HepG2 (cell line): ENCODE results near the gene POLN. TPM values are rescaled to one million over a fixed set of nuclear protein-coding genes. Genes with fewer than 3 reads are reported as not detected.
A peak's percentile ranks its signal among the peaks of the same experiment; 100 is the strongest.

ENCODE experiments used
- ATAC-seq: fragments of 200-7000 bp; cut with Tn5 transposase; 3 replicates; pipeline ENCODE4 v1.9.1; 2020; ENCODE audit warnings: mild to moderate bottlenecking, moderate library complexity
- BruUV-seq: library from RNA; stranded (reverse); fragments of 400-500 nt; replicated peaks from 2 replicates; lab custom pipeline; 2021; lab: Mats Ljungman, UMichigan
- CTCF ChIA-PET: fragments of 300-600 bp; formaldehyde crosslinking; extraction: SDS; loops from one replicate; lab custom pipeline; 2021; ENCODE audit warnings: low total read pairs, inconsistent platforms, low intra/inter-chr PET ratio; lab: Yijun Ruan, JAX
- POLR2A ChIA-PET: fragments of 350-600 bp; sonication (Branson Sonifier 250); formaldehyde crosslinking; loops from one replicate; lab custom pipeline; 2020; ENCODE audit warnings: antibody characterized with exemption, inconsistent platforms; lab: Yijun Ruan, JAX
- DNase-seq: peaks from one replicate; pipeline ENCODE4 v3.0.0-alpha.2; 2015; ENCODE audit warnings: low spot score
- FAIRE-seq: peaks from 3 replicates; lab custom pipeline; 2011; peaks lifted over from hg19 to GRCh38; lab: Jason Lieb, UNC
- H2AFZ ChIP-seq: one replicate; pipeline ENCODE4 v1.6.1; 2011; ENCODE audit warnings: low read length, inconsistent platforms
- H3K27ac ChIP-seq: fragments of 300-600 bp; 3 replicates; pipeline ENCODE4 v1.8.0; 2011; ENCODE audit warnings: mixed run types, mild to moderate bottlenecking, mixed read lengths, low read length, inconsistent platforms; ENCODE audit not compliant: insufficient read depth; ENCODE audit errors: extremely low read length
- H3K27me3 ChIP-seq, 2 experiments: fragments of 200-600 bp in 1 of 2; 2 replicates in 1 of 2; 3 replicates in 1 of 2; pipeline versions ENCODE4 v1.6.0 to v1.8.0; 2011; ENCODE audit warnings: low read length in 2 of 2, mild to moderate bottlenecking in 2 of 2, moderate library complexity in 2 of 2, inconsistent platforms in 1 of 2; ENCODE audit not compliant: insufficient read depth in 2 of 2, control insufficient read depth in 1 of 2
- H3K36me3 ChIP-seq, 2 experiments: fragments of 200-600 bp in 1 of 2; replicated peaks in 1 of 2; 2 replicates in 1 of 2; 3 replicates in 1 of 2; pipeline versions ENCODE4 v1.5.1 to v1.8.0; 2011; ENCODE audit warnings: low read length in 2 of 2, inconsistent platforms in 1 of 2; ENCODE audit not compliant: insufficient read depth in 2 of 2, control insufficient read depth in 1 of 2
- H3K4me1 ChIP-seq: 2 replicates; pipeline ENCODE4 v1.5.1; 2012; ENCODE audit warnings: low read length, inconsistent platforms; ENCODE audit not compliant: insufficient read depth
- H3K4me2 ChIP-seq: 2 replicates; pipeline ENCODE4 v1.6.0; 2011; ENCODE audit warnings: low read depth, low read length, inconsistent platforms
- H3K4me3 ChIP-seq, 3 experiments: fragments of 200-600 bp in 1 of 3; sonication (generic), shearing (Covaris generic) in 1 of 3; replicated peaks in 1 of 3; 2 replicates each; pipeline ENCODE4 v1.5.1; 2011 to 2016; ENCODE audit warnings: low read length in 3 of 3, inconsistent platforms in 2 of 3, low read depth in 2 of 3, mild to moderate bottlenecking in 2 of 3, control low read depth in 1 of 3, mixed read lengths in 1 of 3; ENCODE audit not compliant: insufficient read depth in 1 of 3
- H3K79me2 ChIP-seq: one replicate; pipeline ENCODE4 v1.6.1; 2011; ENCODE audit warnings: low read length, inconsistent platforms; ENCODE audit not compliant: insufficient read depth
- H3K9ac ChIP-seq: 2 replicates; pipeline ENCODE4 v1.6.0; 2011; ENCODE audit warnings: mild to moderate bottlenecking, low read depth, low read length, inconsistent platforms; ENCODE audit not compliant: insufficient read depth
- H3K9me3 ChIP-seq: 2 replicates; pipeline ENCODE4 v1.5.1; 2012; ENCODE audit warnings: mild to moderate bottlenecking, low read length
- H4K20me1 ChIP-seq: 2 replicates; pipeline ENCODE4 v1.6.0; 2011; ENCODE audit warnings: inconsistent platforms, mild to moderate bottlenecking, low read length, moderate library complexity; ENCODE audit not compliant: insufficient read depth
- CCDC6 ChIP-seq: sonication (generic); formaldehyde crosslinking; IDR thresholded peaks from 2 replicates; pipeline ENCODE4 v1.8.1; 2022; ENCODE audit warnings: mild to moderate bottlenecking, missing genetic modification reagents, moderate library complexity
- FOXO4 ChIP-seq: sonication (generic); formaldehyde crosslinking; conservative IDR thresholded peaks from 2 replicates; pipeline ENCODE4 v1.8.1; 2023; ENCODE audit warnings: missing genetic modification reagents
- HNRNPL ChIP-seq: fragments of 200-400 bp; formaldehyde crosslinking; IDR thresholded peaks from 2 replicates; pipeline ENCODE4 v1.6.1; 2017; ENCODE audit warnings: mild to moderate bottlenecking, low read depth, low read length
- HOXA9 ChIP-seq: sonication (generic); formaldehyde crosslinking; IDR thresholded peaks from 2 replicates; pipeline ENCODE4 v1.8.1; 2022; ENCODE audit warnings: missing genetic modification reagents, mild to moderate bottlenecking, moderate library complexity, borderline replicate concordance
- MNT ChIP-seq: fragments of 450-650 bp; IDR thresholded peaks from 2 replicates; pipeline ENCODE4 v1.6.1; 2016
- POLR2A ChIP-seq, 2 experiments: IDR thresholded peaks; 2 replicates each; pipeline ENCODE4 v1.6.1; 2011; ENCODE audit warnings: low read depth in 2 of 2, low read length in 2 of 2, mild to moderate bottlenecking in 1 of 2, moderate library complexity in 1 of 2; ENCODE audit not compliant: insufficient read depth in 1 of 2
- SOX6 ChIP-seq, 2 experiments: fragments of 450-650 bp in 1 of 2; sonication (generic) in 1 of 2; formaldehyde crosslinking in 1 of 2; IDR thresholded peaks; 2 replicates each; pipeline versions ENCODE4 v1.4.0 to v1.6.1; 2017 to 2020; ENCODE audit warnings: antibody characterized with exemption in 1 of 2, mild to moderate bottlenecking in 1 of 2, missing genetic modification reagents in 1 of 2
- ZNF34 ChIP-seq: sonication (generic); formaldehyde crosslinking; IDR thresholded peaks from 2 replicates; pipeline ENCODE4 v1.4.0; 2020; ENCODE audit warnings: mild to moderate bottlenecking, missing genetic modification reagents, borderline replicate concordance
- WGBS: methylation state at CpG from one replicate; pipeline ENCODE4 v1.1.6; 2017; ENCODE audit warnings: low lambda C conversion rate; 5-methylcytosine and 5-hydroxymethylcytosine counted together
- in situ Hi-C: cut with HindIII; loops from 2 replicates; pipeline ENCODE4 v1.10.0; 2017; ENCODE audit warnings: low pct_unique_long_range_greater_than_20kb; ENCODE audit not compliant: extremely low pct_ligation_motif_present
- intact Hi-C: fragments of 100-400 bp; cut with micrococcal nuclease; formaldehyde crosslinking; loops from one replicate; pipeline ENCODE4 v1.10.0; 2022; ENCODE audit not compliant: unreplicated experiment
- polyA plus RNA-seq, 8 experiments: library from polyadenylated mRNA; depleted of rRNA in 3 of 8; stranded (reverse) in 7 of 8; unstranded in 1 of 8; fragments of >200 nt; fragmentation: Illumina TruSeq in 4 of 8; extraction: Trizol in 4 of 8; gene quantifications; 2 replicates each; pipeline versions ENCODE4 v1.2.1 to v1.2.3, GENCODE V29; 2011 to 2016; ENCODE audit warnings: low read depth in 4 of 8, missing spikeins in 1 of 8, mixed read lengths in 1 of 8; ENCODE audit not compliant: insufficient read depth in 1 of 8
- total RNA-seq, 5 experiments: library from RNA; depleted of rRNA; stranded (reverse); fragments of >200 nt; fragmentation: Illumina TruSeq; extraction: Trizol; gene quantifications; 2 replicates each; pipeline ENCODE4 v1.2.3, GENCODE V29; 2016; ENCODE audit warnings: low read depth in 1 of 5

POLN gene
- total and polyA plus RNA-seq, 2 of the 13 experiments (the other 11 are each of a cell fraction or from before 2014, with no cell fraction given): 0.93 to 1.5 TPM

- no peaks in the 10 kb centered on the region for H3K9me3 ChIP-seq
- no peaks in the 10 kb centered on the region for H3K36me3 ChIP-seq
- no peak overlapping the region for H2AFZ ChIP-seq
- no peak for DNase-seq
- H4K20me1 ChIP-seq: no peaks in the 10 kb centered on the region
- TF ChIP-seq HNRNPL: 0 out of 2 replicates have a peak, but pooled peaks have one; percentile 35
- no peak for TF ChIP-seq ZNF34 (CRISPR knock-in tag)
- no TSS peak for BruUV-seq
- intact Hi-C loops: no loop called here
- POLR2A ChIA-PET: no interaction called here
- no peaks in the 10 kb centered on the region for H3K79me2 ChIP-seq
- no peak for FAIRE-seq
- ATAC-seq: no peak
- H3K27ac ChIP-seq: no peak overlapping the region
- H3K4me3 ChIP-seq: no peak overlapping the region
- peaks cover 66% of the 10 kb centered on the region for H3K4me1 ChIP-seq
- CTCF ChIA-PET: no interaction called here
- no peak overlapping the region for H3K4me2 ChIP-seq
- 0% methylated on average over 1 of the region's 11 CpGs for WGBS
- no peaks in the 10 kb centered on the region for H3K27me3 ChIP-seq
- in situ Hi-C loops: no loop called here
- no peak overlapping the region for H3K9ac ChIP-seq
Observed at GRCh38 chr4:2068566-2068965, 173.4 kb downstream of the POLN start.

GRCh38 chr4:2068198-2068470, 173.8 kb downstream of the POLN start:
- no TSS peak for BruUV-seq

More at GRCh38 chr4:2068198-2068470, 173.8 kb downstream of the POLN start:
- WGBS: 78% methylated on average over 13 of the region's 13 CpGs
- intact Hi-C loops (no loop called here), in situ Hi-C loops (no loop called here)
- DNase-seq: no peak
- TF ChIP-seq FOXO4 (CRISPR knock-in tag) (0 out of 2 replicates have a peak, but pooled peaks have one; percentile 56), SOX6 (IDR thresholded peaks at IDR 0.05) (no peak), SOX6 (CRISPR knock-in tag; IDR thresholded peaks at IDR 0.05) (no peak), HOXA9 (CRISPR knock-in tag) (peak; percentile 12; the same call in 1 of the 2 replicates), MNT (peak; percentile 95), CCDC6 (CRISPR knock-in tag) (no peak), POLR2A (IDR thresholded peaks at IDR 0.05; ENCODE audit: insufficient read depth in 1 of 2, low read depth in 2 of 2, low read length in 2 of 2) (peak in 1 of 2 experiments; percentile 14; a peak in 1 of 4 replicates)
- Histone ChIP-seq H3K4me3 (no peak overlapping the region), H2AFZ (no peak overlapping the region), H3K9me3 (no peaks in the 10 kb centered on the region), H3K9ac (no peak overlapping the region), H3K4me1 (peaks cover 62% of the 10 kb centered on the region), H3K36me3 (no peaks in the 10 kb centered on the region), H3K27ac (no peak overlapping the region), H3K27me3 (no peaks in the 10 kb centered on the region), H3K79me2 (no peaks in the 10 kb centered on the region), H3K4me2 (no peak overlapping the region), H4K20me1 (no peaks in the 10 kb centered on the region)
- ChIA-PET CTCF (no interaction called here), POLR2A (no interaction called here)
- FAIRE-seq: no peak
- no peak for ATAC-seq
